Heart left ventricle (tissue), 13 donors: ENCODE measurements around the gene PI16.

ENCODE experiments used
- POLR2A ChIP-seq, 2 donors: fragments of 450-650 bp; IDR thresholded peaks; one replicate each; pipeline ENCODE4 v1.6.1; 2017; ENCODE audit warnings: antibody characterized with exemption in 2 of 2, mild to moderate bottlenecking in 2 of 2, moderate library complexity in 2 of 2
- TF ChIP-seq, protein P1 (sequence below), 12 donors: fragments of 200-600 bp; sonication (generic) in 4 of 12; IDR thresholded peaks; one replicate each; pipeline versions ENCODE4 v1.5.0 to v1.8.0; 2018 to 2022; ENCODE audit warnings: antibody characterized with exemption in 12 of 12, mild to moderate bottlenecking in 5 of 12
- donor health status: ischemic (EF 13 %, LVEDD 7.1; RV severe dilation, severe dysfunction).
- donor health status: DM: no; HTN: yes; CAD: no.
- donor health status: DM: no; HTN: no; CAD: no.
- donor health status: ischemic (EF 25% LVEDD 6.9; RV normal size, moderate dysfunction).
- donor health status: ischemic (EF 25% LVEDD 5.7; RV mildly dilated, moderate dysfunction).
- donor health status: ischemic (EF 35%, LVEDD 5.7; RV mildly dilated, moderate dysfunction).
- donor health status: nonischemic (EF 11% LVEDD 7.7; RV severe dilation, severe dysfunction).
- donor health status: DM: yes; HTN: yes; CAD: no.
- donor health status: PGD.
- donor health status: ischemic (EF 29% LVEDD 5.4; RV normal size, mild dysfunction).
- donor health status: nonischemic (EF 23%, LVEDD 6.1; RV moderate dilation, normal function).

DNA sequence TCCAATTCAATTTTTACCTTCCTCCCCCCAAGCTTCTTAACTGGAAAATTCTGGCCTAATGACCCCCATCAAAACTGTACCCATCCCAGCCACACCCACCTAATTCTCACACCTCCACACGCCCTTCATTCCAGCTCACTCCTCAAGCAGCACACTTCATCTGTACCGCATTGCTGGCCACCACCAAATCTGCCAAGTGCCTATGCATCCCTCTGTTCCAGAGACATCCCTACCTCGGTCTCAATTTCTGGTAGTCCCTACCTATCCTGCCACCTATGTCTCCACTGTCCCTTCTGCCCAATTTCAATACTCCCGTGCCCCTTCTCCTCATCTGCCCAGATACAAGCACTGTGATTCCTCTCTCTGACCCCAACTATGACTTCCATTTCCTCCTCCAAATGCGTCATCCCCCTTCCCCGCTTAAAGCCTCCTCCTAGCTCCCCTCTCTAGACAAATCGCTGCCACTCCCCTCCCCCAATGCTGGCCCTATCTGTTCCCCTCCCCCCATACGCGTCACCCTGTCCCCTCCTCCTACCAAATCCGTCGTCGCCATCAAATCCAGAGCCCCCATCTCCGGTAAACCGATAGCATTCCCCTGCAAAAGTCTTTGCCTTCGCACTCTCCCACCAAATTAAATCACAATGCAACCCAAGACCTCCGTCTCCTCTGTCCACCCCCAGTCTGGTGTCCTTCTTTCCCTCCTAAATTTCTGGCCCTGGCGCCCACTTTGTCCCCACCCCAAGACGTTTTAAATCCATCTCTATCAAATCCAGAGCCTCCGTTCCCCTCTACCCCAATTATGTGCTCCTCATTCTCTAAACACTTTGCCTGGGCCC lies 30.3 kb downstream of the PI16 start:
- TF ChIP-seq, protein P1, sequence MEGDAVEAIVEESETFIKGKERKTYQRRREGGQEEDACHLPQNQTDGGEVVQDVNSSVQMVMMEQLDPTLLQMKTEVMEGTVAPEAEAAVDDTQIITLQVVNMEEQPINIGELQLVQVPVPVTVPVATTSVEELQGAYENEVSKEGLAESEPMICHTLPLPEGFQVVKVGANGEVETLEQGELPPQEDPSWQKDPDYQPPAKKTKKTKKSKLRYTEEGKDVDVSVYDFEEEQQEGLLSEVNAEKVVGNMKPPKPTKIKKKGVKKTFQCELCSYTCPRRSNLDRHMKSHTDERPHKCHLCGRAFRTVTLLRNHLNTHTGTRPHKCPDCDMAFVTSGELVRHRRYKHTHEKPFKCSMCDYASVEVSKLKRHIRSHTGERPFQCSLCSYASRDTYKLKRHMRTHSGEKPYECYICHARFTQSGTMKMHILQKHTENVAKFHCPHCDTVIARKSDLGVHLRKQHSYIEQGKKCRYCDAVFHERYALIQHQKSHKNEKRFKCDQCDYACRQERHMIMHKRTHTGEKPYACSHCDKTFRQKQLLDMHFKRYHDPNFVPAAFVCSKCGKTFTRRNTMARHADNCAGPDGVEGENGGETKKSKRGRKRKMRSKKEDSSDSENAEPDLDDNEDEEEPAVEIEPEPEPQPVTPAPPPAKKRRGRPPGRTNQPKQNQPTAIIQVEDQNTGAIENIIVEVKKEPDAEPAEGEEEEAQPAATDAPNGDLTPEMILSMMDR (IDR thresholded peaks at IDR 0.05), result no peak
- TF ChIP-seq POLR2A (IDR thresholded peaks at IDR 0.05), result no peak
